ENCODE measurements around the gene TSC22D4.

DNA sequence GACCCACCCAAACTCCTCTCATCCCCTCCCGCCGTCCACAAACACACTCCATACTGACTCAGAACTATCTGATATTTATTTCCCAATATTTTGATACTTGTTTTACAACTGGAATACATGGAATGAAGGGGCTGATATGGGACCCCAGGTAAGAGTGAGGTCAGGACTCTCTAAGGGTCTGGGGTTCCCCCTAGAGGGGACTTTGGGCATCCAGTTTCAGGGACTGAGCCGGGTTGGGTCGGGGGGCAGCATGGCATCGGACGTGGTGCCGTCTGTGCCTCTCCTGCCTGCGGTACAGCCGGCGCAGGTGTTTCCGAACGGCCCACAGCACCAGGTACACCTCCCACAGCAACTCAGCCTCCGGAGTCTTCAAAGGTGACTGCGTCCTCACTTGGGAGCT lies 22.5 kb downstream of the TSC22D4 start:
- TF ChIP-seq POLR2AphosphoS5 (IDR thresholded peaks at IDR 0.05) (no peak), RAD21 (conservative IDR thresholded peaks at IDR 0.05) (no peak), TAF1 (IDR thresholded peaks at IDR 0.05; ENCODE audit: low read depth) (no peak), EZH2 (IDR thresholded peaks at IDR 0.05; ENCODE audit: borderline replicate concordance, insufficient read depth, low read length, poor library complexity, severe bottlenecking) (no peak), EP300 (conservative IDR thresholded peaks at IDR 0.05; ENCODE audit: poor library complexity, severe bottlenecking) (no peak), MXI1 (conservative IDR thresholded peaks at IDR 0.05; ENCODE audit: poor library complexity, severe bottlenecking) (no peak)
- TF ChIP-seq, protein P1, sequence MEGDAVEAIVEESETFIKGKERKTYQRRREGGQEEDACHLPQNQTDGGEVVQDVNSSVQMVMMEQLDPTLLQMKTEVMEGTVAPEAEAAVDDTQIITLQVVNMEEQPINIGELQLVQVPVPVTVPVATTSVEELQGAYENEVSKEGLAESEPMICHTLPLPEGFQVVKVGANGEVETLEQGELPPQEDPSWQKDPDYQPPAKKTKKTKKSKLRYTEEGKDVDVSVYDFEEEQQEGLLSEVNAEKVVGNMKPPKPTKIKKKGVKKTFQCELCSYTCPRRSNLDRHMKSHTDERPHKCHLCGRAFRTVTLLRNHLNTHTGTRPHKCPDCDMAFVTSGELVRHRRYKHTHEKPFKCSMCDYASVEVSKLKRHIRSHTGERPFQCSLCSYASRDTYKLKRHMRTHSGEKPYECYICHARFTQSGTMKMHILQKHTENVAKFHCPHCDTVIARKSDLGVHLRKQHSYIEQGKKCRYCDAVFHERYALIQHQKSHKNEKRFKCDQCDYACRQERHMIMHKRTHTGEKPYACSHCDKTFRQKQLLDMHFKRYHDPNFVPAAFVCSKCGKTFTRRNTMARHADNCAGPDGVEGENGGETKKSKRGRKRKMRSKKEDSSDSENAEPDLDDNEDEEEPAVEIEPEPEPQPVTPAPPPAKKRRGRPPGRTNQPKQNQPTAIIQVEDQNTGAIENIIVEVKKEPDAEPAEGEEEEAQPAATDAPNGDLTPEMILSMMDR (IDR thresholded peaks at IDR 0.05; ENCODE audit: poor library complexity, severe bottlenecking) = no peak
- TF ChIP-seq, protein P2, sequence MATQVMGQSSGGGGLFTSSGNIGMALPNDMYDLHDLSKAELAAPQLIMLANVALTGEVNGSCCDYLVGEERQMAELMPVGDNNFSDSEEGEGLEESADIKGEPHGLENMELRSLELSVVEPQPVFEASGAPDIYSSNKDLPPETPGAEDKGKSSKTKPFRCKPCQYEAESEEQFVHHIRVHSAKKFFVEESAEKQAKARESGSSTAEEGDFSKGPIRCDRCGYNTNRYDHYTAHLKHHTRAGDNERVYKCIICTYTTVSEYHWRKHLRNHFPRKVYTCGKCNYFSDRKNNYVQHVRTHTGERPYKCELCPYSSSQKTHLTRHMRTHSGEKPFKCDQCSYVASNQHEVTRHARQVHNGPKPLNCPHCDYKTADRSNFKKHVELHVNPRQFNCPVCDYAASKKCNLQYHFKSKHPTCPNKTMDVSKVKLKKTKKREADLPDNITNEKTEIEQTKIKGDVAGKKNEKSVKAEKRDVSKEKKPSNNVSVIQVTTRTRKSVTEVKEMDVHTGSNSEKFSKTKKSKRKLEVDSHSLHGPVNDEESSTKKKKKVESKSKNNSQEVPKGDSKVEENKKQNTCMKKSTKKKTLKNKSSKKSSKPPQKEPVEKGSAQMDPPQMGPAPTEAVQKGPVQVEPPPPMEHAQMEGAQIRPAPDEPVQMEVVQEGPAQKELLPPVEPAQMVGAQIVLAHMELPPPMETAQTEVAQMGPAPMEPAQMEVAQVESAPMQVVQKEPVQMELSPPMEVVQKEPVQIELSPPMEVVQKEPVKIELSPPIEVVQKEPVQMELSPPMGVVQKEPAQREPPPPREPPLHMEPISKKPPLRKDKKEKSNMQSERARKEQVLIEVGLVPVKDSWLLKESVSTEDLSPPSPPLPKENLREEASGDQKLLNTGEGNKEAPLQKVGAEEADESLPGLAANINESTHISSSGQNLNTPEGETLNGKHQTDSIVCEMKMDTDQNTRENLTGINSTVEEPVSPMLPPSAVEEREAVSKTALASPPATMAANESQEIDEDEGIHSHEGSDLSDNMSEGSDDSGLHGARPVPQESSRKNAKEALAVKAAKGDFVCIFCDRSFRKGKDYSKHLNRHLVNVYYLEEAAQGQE (IDR thresholded peaks at IDR 0.05; ENCODE audit: borderline replicate concordance) = no peak
